Fibroblast of villous mesenchyme (primary cell): ENCODE measurements around the gene EEF2. TPM values are rescaled to one million over a fixed set of nuclear protein-coding genes. Genes with fewer than 3 reads are reported as not detected.
A peak's percentile ranks its signal among the peaks of the same experiment; 100 is the strongest.
"Not testable (repeated sequence)": the region's sequence is repeated elsewhere in the genome, so short reads cannot be mapped to it uniquely, and the experiment has no call there.

Experiments
- DNase-seq: peaks from one replicate; pipeline ENCODE4 v3.0.0-alpha.2; 2010; ENCODE audit warnings: low read depth
- H3K4me3 ChIP-seq: 2 replicates; pipeline ENCODE4 v1.5.1; 2011; ENCODE audit warnings: low read depth, mild to moderate bottlenecking, low read length
- total RNA-seq: library from RNA; depleted of rRNA; stranded (reverse); fragments of >200 nt; gene quantifications from 2 replicates; pipeline ENCODE4 v1.2.3, GENCODE V29; 2012
- TF ChIP-seq, protein P1 (sequence below): IDR thresholded peaks from 2 replicates; pipeline ENCODE4 v1.5.1; 2012; ENCODE audit warnings: low read depth, mild to moderate bottlenecking, low read length; ENCODE audit not compliant: insufficient read depth

The EEF2 gene
- total RNA-seq, 1 donor = 1,932 TPM

DNA sequence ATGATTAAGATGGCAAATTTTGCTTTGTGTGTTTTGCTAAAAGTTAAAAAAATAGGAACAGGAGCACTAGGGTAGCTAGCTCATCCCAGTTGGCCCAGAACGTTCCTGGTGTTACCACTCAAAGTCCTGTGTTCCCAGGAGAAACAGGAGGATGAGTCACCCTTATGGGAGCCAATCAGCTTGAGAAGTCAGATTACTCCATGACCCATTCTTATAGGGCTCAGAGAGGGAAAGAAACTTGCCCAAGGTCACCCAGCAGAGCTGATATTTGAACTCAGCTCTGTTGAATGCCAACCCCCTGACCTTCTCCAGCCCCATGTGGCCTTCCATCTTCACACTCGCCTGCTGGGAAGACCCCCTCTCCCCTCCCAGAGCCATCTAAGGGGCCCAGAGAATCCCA is 39.4 kb downstream of the EEF2 start:
- TF ChIP-seq, protein P1, sequence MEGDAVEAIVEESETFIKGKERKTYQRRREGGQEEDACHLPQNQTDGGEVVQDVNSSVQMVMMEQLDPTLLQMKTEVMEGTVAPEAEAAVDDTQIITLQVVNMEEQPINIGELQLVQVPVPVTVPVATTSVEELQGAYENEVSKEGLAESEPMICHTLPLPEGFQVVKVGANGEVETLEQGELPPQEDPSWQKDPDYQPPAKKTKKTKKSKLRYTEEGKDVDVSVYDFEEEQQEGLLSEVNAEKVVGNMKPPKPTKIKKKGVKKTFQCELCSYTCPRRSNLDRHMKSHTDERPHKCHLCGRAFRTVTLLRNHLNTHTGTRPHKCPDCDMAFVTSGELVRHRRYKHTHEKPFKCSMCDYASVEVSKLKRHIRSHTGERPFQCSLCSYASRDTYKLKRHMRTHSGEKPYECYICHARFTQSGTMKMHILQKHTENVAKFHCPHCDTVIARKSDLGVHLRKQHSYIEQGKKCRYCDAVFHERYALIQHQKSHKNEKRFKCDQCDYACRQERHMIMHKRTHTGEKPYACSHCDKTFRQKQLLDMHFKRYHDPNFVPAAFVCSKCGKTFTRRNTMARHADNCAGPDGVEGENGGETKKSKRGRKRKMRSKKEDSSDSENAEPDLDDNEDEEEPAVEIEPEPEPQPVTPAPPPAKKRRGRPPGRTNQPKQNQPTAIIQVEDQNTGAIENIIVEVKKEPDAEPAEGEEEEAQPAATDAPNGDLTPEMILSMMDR = no peak
- DNase-seq = peak; percentile 20
- H3K4me3 ChIP-seq = no peak overlapping the region

DNA sequence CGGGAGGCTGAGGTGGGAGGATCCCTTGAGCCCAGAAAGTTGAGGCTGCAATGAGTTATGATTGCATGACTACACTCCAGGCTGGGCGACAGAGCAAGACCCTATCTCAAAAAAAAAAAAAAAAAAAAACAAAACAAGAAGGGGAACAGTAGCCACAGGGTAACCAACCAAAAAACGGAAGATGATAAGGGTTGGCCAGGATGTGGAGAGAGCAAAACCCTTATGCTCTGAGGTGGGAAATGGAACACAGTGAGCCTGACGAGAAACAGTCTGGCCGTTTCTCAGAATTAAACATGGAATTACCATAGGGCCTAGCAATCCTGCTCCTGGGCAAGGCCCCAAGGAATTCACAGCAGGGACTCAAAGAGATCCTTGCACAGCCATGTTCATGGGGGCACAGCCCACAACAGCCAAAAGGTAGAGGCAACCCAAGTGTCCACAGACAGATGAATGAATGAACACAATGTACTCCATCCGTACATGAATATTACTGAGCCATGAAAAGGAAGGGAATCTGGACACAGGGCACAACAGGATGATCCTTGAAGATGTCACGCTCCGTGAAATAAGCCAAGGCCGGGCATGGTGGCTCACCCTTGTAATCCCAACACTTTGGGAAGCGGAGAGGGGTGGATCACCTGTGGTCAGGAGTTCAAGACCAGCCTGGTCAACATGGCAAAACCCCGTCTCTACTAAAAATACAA is 41.1 kb downstream of the EEF2 start:
- no peak for DNase-seq
- H3K4me3 ChIP-seq = no peak overlapping the region
- TF ChIP-seq, protein P1 = no peak

DNA sequence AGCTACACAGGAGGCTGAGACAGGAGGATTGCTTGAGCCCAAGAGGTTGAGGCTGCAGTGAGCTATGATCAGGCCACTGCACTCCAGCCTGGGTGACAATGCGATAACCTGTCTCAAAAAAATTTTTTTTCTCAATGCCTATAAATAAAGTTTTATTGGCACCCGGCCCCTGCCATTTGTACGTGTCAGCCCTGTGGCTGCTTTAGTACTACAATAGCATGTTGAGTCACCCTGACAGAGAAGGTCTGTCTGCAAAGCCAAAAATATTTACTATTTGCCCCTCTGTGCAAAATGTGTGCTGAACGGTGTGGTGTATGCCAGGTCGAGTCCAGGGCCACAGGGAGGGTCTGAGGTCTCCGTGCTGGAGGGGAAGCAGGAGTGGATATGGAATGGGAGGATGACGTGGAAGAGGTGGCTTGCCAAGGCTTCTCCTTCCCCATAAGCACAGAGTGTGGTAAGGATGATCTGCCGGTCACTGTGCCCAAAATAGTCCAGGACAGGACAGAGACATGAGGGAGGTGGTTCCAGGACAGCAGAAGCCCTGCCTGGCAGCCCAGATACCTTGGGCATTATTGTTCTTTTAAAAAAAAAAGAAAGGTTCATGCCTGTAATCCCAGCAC is 42.4 kb downstream of the EEF2 start:
- TF ChIP-seq, protein P1 = no peak
- H3K4me3 ChIP-seq = no peak overlapping the region
- DNase-seq = no peak

DNA sequence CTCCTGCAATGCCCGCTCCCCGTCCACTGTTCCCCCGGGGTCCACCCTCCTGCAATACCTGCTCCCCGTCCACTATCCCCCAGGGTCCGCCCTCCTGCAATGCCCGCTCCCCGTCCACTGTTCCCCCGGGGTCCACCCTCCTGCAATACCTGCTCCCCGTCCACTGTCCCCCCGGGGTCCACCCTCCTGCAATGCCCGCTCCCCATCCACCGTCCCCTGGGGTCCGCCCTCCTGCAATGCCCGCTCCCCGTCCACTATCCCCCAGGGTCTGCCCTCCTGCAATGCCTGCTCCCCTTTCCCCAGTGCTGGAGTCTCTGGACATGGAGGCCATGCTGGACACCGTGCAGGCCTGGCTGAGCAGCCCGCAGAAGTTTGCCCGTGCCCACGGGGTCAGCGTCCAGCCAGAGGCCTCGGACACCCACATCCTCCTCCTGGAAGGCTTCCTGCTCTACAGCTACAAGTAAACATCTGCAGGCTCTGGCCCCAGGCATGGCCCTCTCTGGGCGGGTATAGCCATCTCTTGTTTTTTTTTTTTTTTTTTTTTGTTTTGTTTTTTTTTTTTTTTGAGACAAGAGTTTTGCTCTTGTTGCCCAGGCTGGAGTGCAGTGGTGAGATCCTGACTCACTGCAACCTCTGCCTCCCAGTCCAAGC is 46.8 kb downstream of the EEF2 start:
- not testable (repeated sequence) for DNase-seq, H3K4me3 ChIP-seq

DNA sequence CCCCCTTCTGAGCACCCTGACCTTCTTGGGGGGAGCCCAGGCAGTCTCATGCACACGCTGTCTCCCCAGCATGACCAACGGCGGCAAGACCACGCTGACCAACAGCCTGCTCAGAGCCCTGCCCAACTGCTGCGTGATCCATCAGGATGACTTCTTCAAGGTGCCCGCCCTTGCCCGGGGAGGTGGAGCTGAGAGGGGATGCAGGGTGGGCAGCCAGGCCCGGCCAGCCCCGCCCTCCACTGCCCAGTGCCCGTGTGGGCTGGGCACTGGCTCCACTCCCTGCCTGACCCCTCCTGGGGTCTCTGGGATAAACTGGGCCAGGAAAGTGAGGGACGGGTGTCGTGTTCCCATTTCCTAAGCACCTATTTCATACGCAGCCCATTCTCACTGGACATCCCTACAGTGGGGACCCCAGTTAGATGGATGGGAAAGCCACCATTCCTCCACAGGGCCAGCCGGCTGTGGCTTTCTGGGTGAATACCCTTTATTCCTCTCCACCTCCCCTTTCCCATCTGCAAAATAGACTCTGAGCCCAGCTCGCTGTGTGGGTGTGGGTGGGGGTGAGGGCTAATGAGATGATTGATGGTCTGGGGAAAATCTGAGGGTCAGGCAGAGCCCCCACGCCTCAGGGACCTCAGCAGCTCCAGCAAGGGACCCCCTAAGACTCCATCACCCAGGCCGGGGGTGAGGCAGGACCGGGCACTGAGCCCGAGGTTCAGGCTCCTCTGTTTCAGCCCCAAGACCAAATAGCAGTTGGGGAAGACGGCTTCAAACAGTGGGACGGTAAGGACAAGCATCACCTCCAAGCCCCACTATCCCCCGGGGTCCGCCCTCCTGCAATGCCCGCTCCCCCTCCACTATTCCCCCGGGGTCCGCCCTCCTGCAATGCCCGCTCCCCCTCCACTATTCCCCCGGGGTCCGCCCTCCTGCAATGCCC is 48.5 kb downstream of the EEF2 start:
- TF ChIP-seq, protein P1 = no peak
- no peak for DNase-seq

DNA sequence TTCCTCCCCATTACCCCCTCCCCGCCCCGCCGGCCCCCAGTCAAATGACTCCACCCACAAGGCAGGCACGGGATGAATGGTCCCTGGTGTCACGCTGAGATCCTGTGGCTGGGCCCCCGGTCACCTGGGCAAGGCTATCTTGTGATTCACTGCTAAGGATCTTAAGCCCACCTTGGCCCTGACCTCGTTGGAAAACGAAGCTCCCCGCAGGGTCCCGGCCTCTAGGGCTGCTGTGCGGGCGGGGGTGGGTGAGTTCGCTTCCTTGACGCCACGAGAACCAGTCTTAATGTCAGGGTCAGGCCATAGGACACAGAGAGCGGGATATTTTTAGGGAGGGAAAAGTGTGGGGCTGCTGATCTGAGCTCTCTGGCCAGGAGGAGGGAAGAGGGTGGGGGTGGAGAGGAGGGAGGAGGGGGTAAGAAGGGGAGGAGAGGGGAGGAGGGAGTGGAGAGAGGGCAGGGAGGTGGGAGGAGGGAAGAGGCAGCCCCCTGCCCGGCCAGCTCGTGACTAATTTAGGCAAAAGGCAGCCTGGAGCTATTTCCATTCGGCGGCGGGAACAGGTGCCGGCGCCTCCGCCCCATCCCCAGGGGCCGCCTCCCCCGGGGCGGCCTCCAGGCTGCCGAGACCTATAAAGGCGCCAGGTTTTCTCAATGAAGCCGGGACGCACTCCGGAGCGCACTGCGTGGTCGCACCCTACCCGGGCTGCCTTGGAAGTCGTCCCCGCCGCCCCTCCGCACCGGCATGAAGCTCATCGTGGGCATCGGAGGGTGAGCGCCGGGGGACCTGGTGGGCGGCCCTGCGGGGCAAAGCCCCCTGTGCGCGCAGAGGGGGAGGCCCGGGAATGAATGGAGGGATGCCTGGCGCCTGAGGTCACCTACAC is 52.1 kb downstream of the EEF2 start, which contains the start of gene NMRK2:
NMRK2 (plus strand) TSS at position 139 of the 880 bp plus-strand sequence; CDS start at position 742, 603 bp downstream.
- no peak for DNase-seq
- TF ChIP-seq, protein P1 = no peak
- no peak within 1 kb of the TSS for H3K4me3 ChIP-seq

More for the DNA sequence above, 48.5 kb downstream of the EEF2 start:
- no peak overlapping the region for H3K4me3 ChIP-seq
